CD4-positive, alpha-beta T cell (primary cell): ENCODE results near the gene CAMTA1. TPM values are rescaled to one million over a fixed set of nuclear protein-coding genes. Genes with fewer than 3 reads are reported as not detected.

ENCODE experiments used
- ATAC-seq: fragments of 200-7000 bp; cut with Tn5 transposase; one replicate; pipeline ENCODE4 v1.10.0; 2022; ENCODE audit warnings: mild to moderate bottlenecking; ENCODE audit not compliant: poor library complexity
- CTCF ChIA-PET: fragments of 350-600 bp; sonication (Branson Sonifier 250); formaldehyde crosslinking; loops from one replicate; lab custom pipeline; 2021; ENCODE audit warnings: antibody characterized with exemption, inconsistent platforms; lab: Charles Lee
- POLR2A ChIA-PET: fragments of 350-600 bp; sonication (Branson Sonifier 250); formaldehyde crosslinking; loops from one replicate; lab custom pipeline; 2021; ENCODE audit warnings: antibody characterized with exemption, inconsistent platforms; lab: Charles Lee
- DNase-seq, 14 experiments: peaks; one replicate each; pipeline ENCODE4 v3.0.0-alpha.2; 2013 to 2020; ENCODE audit warnings: mixed read lengths in 2 of 14
- H3K27ac ChIP-seq, 2 donors: one replicate each; pipeline versions ENCODE4 v1.5.1 to v1.7.0; 2013; ENCODE audit warnings: low read length in 2 of 2, low read depth in 1 of 2, mild to moderate bottlenecking in 1 of 2
- H3K27me3 ChIP-seq, 2 experiments: 1 replicate in 1 of 2; 2 replicates in 1 of 2; pipeline versions ENCODE4 v1.6.1 to v1.7.0; 2013; ENCODE audit warnings: low read length in 2 of 2, control low read depth in 1 of 2, mild to moderate bottlenecking in 1 of 2, moderate library complexity in 1 of 2; ENCODE audit not compliant: insufficient read depth in 2 of 2, control insufficient read depth in 1 of 2
- H3K36me3 ChIP-seq: one replicate; pipeline ENCODE4 v1.6.1; 2013; ENCODE audit warnings: low read length, control low read depth; ENCODE audit not compliant: insufficient read depth
- H3K4me1 ChIP-seq: one replicate; pipeline ENCODE4 v1.6.1; 2013; ENCODE audit warnings: low read length, control low read depth; ENCODE audit not compliant: insufficient read depth
- H3K4me3 ChIP-seq: one replicate; pipeline ENCODE4 v1.5.1; 2013; ENCODE audit warnings: mild to moderate bottlenecking, low read length, moderate library complexity
- H3K9me3 ChIP-seq, 2 experiments: 1 replicate in 1 of 2; 2 replicates in 1 of 2; pipeline versions ENCODE4 v1.6.1 to v1.7.0; 2013; ENCODE audit warnings: low read length in 2 of 2, mild to moderate bottlenecking in 2 of 2, control low read depth in 1 of 2, moderate library complexity in 1 of 2; ENCODE audit not compliant: control insufficient read depth in 1 of 2, insufficient read depth in 1 of 2
- H3K27ac Mint-ChIP-seq: one replicate; pipeline ENCODE4 v1.8.0; 2020; ENCODE audit warnings: mixed read lengths
- H3K27me3 Mint-ChIP-seq: one replicate; pipeline ENCODE4 v1.8.0; 2021; ENCODE audit warnings: mixed read lengths
- H3K36me3 Mint-ChIP-seq: one replicate; pipeline ENCODE4 v1.8.0; 2021; ENCODE audit warnings: low read depth, mixed read lengths
- H3K4me1 Mint-ChIP-seq: one replicate; pipeline ENCODE4 v1.8.0; 2021; ENCODE audit warnings: low read depth, mixed read lengths
- H3K4me3 Mint-ChIP-seq: one replicate; pipeline ENCODE4 v1.8.0; 2020; ENCODE audit warnings: mild to moderate bottlenecking, mixed read lengths
- H3K9me3 Mint-ChIP-seq: one replicate; pipeline ENCODE4 v1.8.0; 2020; ENCODE audit warnings: mixed read lengths
- CTCF ChIP-seq: fragments of 200-600 bp; IDR thresholded peaks from one replicate; pipeline ENCODE4 v1.8.0; 2022; ENCODE audit warnings: antibody characterized with exemption, mild to moderate bottlenecking
- intact Hi-C, 2 experiments: fragments of 100-400 bp; cut with DNase I in 1 of 2; cut with micrococcal nuclease in 1 of 2; formaldehyde crosslinking; loops; one replicate each; pipeline versions ENCODE4 v1.15.1 to v1.9.0; 2023 to 2025; cut with DNase I, micrococcal nuclease
- total RNA-seq, 174 experiments: library from RNA in 2 of 174; stranded (reverse) in 2 of 174; gene quantifications; one replicate each; pipeline ENCODE4 v1.2.3 and lab custom pipeline; 2021 to 2026

CAMTA1 gene
- total RNA-seq, 2 experiments from 2014 or later: 38.6 to 39.3 TPM

- Mint-ChIP-seq H3K9me3 (no peaks in the 10 kb centered on the region), H3K27ac (no peak overlapping the region), H3K4me3 (no peak overlapping the region), H3K36me3 (peaks cover 10% of the 10 kb centered on the region), H3K27me3 (peaks cover 10% of the 10 kb centered on the region), H3K4me1 (peaks cover 18% of the 10 kb centered on the region)
- no peaks in the 10 kb centered on the region for H3K9me3 ChIP-seq
- DNase-seq (no peak), ATAC-seq (no peak)
- POLR2A ChIA-PET: no interaction called here
- H3K4me3 ChIP-seq: no peak overlapping the region
- no peak overlapping the region for H3K27ac ChIP-seq
- H3K36me3 ChIP-seq: no peaks in the 10 kb centered on the region
- intact Hi-C loops: no loop called here
- H3K27me3 ChIP-seq: no peaks in the 10 kb centered on the region
- no peak for TF ChIP-seq CTCF
- peaks cover 13% of the 10 kb centered on the region for H3K4me1 ChIP-seq
- CTCF ChIA-PET: interaction anchor here (0.9 kb wide), 1 partner anchor 14 kb away, joined by 3 read pairs; no protein-coding TSS in a partner anchor
Observed at GRCh38 chr1:7767176-7767575, 981.9 kb downstream of the CAMTA1 start.

GRCh38 chr1:7768583-7768982 lies 983.3 kb downstream of the CAMTA1 start:
- H3K27ac ChIP-seq: no peak overlapping the region
- H3K4me3 ChIP-seq: no peak overlapping the region
- H3K4me1 ChIP-seq: peaks cover 21% of the 10 kb centered on the region
- no peaks in the 10 kb centered on the region for H3K27me3 ChIP-seq
- Mint-ChIP-seq H3K9me3 (no peaks in the 10 kb centered on the region), H3K27ac (no peak overlapping the region), H3K36me3 (peaks cover 22% of the 10 kb centered on the region), H3K27me3 (peaks cover 10% of the 10 kb centered on the region), H3K4me1 (peaks cover 31% of the 10 kb centered on the region), H3K4me3 (peak overlapping the region; percentile 40)
- DNase-seq: no peak
- no peak for ATAC-seq
- no peak for TF ChIP-seq CTCF
- POLR2A ChIA-PET: interaction anchor here (0.5 kb wide), 1 partner anchor 17 kb away, joined by 4 read pairs; no protein-coding TSS in a partner anchor
- CTCF ChIA-PET: interaction anchor here (1.1 to 1.8 kb wide), 2 partner anchors 16 to 58 kb away, joined by 5 to 7 read pairs; no protein-coding TSS in a partner anchor
- H3K36me3 ChIP-seq: peaks cover 3% of the 10 kb centered on the region
- intact Hi-C loops: no loop called here
- H3K9me3 ChIP-seq: no peaks in the 10 kb centered on the region

- Histone ChIP-seq H3K27ac (no peak overlapping the region), H3K9me3 (no peaks in the 10 kb centered on the region), H3K36me3 (peaks cover 9% of the 10 kb centered on the region), H3K4me3 (no peak overlapping the region), H3K27me3 (no peaks in the 10 kb centered on the region), H3K4me1 (peaks cover 21% of the 10 kb centered on the region)
- H3K9me3 Mint-ChIP-seq: no peaks in the 10 kb centered on the region
- no peak for TF ChIP-seq CTCF
- peaks cover 10% of the 10 kb centered on the region for H3K27me3 Mint-ChIP-seq
- H3K27ac Mint-ChIP-seq: no peak overlapping the region
- CTCF ChIA-PET: interaction anchor here (1.8 kb wide), 1 partner anchor 17 kb away, joined by 7 read pairs; no protein-coding TSS in a partner anchor
- H3K4me3 Mint-ChIP-seq: peak overlapping the region; percentile 96
- POLR2A ChIA-PET: no interaction called here
- H3K36me3 Mint-ChIP-seq: peaks cover 35% of the 10 kb centered on the region
- peaks cover 40% of the 10 kb centered on the region for H3K4me1 Mint-ChIP-seq
- no peak for DNase-seq
- no peak for ATAC-seq
- intact Hi-C loops: no loop called here
Observed at GRCh38 chr1:7769673-7770412, 984.6 kb downstream of the CAMTA1 start.
